HG03175 (cell line): ENCODE data around the gene MGST2.

Experiments used
- ATAC-seq: cut with Tn5 transposase; IDR thresholded peaks from one replicate; pipeline ENCODE4 v1.9.1; 2021; ENCODE audit warnings: mild to moderate bottlenecking, moderate library complexity; ENCODE audit not compliant: unreplicated experiment

MGST2 gene

DNA sequence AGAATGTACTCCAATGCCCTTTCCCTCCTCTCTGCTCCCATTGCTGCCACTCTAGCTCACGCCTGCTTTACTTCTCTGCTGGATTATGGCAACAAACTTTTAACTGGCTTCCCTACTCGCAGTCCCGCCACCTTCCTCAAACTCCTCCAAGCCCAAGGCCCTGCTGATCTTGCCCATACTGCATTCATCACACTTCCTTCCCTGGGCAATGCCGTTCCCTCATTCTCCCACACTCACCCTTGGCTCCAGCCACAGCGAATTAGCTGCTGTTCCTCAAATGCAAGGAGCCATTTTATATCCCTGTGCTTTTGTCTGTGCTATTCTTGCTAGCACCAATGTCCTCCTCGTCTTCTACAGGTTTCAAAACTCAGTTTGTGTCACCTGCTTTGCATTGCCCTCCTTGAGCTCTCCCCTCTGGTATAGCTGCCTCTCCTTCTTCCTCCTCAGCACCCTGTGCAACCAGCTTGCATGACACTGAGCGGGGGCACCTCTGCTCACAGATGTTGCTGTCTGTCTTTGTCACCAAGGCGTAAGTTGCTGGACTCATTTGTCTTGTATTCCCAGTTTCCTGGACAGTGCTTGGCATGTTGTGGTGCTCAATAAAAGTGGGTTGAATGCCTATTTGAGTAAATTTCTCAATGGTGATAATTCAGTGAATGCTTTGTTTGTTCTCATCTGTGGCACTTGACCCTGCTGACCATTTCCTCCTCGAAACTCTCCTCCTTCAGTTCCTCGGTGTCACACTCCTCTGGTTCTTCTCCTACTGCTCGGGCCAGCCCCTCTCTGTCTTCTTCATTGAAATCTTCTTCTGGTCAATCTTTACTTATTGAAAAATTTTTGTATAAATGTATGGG, 22.4 kb upstream of the MGST2 start:
- ATAC-seq, result no peak

DNA sequence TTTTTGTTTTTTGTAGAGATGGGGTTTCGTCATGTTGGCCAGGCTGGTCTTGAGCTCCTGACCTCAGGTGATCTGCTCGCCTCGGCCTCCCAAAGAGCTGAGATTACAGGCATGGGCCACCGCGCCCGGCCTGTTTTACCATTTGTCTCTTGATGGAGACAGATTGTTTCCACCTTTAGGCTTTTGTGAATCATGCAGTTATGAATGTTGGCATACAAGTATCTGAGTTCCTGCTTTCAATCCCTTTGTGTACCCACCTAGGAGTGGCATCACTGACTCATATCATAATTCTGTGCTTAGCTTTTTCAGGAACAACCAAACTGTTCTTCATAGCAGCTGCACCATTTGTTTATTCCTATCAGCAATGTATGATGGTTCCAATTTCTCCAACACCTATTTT, 20.2 kb upstream of the MGST2 start:
- ATAC-seq, result no peak

DNA sequence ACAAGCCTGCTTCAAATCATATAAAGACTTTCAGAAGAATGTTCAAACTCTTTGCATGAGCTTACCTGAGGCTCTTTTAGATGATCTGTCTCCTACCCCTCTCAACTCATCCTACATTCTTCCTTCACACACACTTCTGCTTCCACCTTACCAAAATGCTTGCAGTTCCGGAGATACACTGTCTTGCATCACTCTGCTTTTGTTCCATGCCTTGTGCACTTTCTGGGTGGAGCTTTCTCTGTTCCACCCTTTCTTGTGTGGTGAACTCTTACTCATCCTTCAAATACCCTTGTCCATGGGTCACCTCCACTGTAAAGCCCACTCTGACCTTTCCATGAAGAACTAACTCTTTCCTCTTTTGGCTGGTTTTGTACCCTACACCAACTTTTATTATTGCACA, 18.4 kb upstream of the MGST2 start:
- no peak for ATAC-seq

DNA sequence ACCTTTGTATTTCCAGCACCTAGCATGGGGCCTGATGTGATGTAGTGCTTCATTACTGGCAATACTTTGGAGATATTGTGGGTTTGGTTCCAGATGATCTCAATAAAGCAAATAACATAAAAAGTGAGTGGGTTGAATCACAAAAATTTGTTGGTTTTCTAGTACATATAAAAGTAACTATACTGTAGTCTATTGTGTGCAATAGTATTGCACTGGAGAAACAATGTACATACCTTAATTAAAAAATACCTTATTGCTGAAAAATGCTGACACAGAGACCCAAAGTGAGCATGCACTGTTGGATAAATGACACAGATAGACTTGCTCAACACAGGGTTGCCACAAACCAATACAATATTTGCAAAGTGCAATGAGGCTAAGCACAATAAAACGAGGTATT, 17.7 kb upstream of the MGST2 start:
- ATAC-seq, result no peak

DNA sequence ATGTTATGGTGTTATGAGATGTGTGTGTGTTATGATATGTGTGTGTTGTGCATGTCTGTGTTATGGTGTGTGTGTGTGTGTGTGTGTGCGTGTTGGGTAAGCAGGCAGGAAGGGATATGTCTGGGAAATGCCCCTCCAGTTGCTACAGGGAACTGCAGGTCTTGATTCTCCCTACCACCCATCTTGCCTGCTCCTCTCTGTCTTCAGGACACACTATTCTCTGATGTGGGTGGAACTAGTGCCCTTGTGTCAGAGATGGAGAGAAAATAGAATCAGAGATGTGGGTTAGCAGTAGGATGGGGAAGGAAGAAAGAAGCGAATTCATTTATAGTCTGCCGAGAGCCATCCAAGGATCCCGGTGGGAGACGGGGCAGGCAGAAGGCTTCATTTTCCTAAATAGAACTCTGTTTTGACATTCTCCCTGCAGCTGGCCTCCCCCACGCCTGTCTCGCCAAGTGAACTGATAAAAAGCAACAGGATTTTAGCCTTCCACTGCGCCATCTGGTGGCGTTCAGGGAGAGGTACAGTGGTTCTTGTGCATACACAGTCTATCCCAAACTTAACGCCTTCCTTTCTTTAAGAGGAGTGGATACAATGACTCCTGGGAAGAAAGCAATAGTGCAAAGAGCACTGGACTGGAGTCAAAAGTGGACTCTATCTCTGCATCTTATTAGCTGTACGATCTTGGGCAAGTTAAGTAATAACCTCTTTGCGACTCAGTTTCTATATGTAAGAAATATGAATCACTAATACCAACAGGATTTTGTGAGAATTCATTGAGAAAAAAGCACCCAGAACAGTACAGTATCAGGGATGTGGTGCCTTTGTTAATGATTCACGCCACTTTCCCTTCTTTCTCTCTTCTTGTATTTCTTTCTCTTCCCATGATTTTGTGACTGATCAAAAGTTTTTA, 14.1 kb upstream of the MGST2 start:
- peak; percentile 85 for ATAC-seq

DNA sequence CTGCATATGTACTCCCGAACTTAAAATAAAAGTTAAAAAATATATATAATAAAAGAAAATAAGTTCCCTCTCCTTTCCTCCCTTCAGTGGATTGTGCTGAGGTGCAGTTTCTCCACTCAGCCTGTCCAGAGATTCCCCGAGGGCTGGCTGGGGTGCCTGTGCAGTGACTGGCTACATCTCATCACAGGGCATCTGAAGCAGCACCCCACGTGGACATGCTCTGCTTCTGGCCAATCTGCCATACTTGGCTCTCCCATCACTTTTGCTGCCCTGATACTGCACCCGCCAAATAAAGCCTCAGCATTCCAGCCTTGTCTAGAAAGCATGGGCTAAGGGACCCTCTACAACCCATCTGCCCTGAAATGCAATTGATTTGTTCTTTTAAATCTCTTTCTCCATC, 11.1 kb upstream of the MGST2 start:
- no peak for ATAC-seq

DNA sequence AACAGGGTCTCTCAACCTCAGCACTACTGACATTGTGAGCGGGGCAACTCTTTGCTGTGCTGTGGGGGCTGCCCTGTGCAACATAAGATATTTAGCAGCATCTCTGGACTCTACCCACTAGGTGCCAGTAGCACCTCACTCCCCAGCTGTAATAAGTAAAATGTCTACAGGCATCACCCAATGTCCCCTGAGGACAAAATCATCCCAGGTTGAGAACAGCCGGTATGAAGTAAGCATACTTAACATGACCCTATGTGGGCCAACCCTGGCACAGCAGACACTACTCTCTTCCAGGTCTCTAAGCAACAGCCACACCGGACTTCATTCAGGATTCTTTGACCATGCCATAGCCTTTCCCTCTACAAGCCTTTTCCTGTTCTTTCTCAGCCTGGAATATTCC, 10.5 kb upstream of the MGST2 start:
- ATAC-seq, result no peak

DNA sequence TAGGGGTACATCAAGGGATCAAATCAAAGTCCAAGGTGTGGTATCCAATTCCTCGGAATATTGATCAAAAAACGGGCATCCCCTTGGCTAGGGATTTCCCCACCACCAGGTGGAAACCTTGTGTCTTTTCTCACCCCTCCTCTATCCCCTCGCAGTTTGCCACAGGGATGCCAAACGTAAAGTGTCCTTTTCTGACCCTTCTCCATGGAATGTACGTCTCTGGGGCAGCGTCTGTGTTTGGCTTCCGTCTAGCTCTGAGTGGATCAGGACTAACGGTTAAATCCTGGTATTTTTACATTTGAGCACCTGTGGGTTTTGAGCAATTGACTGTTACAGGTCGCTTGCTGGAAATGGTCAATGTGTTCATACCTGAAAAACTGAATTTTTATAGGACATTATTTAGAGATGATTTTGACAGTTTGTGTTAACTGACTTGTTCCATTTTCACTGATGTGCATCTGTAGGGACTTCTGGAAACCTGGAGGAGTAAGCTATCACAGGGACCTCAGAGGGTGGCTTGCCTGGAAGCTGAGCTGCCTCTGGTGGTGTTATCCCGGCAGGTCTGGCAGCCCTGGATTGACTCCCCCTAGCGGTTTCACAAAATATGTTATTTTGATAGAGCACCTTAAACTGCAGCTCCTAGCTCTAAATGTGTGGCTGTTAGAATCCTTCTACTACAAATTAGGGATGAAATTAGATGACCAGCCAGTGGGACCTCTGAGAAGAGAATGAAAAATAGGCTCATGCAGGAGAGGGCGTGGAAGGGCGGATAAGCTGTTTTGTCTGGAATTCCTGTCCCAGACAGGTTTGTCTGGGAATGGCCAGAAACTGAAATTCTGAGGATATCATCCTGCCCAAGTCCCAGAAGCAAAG, 8.8 kb upstream of the MGST2 start:
- ATAC-seq, result peak; percentile 78

DNA sequence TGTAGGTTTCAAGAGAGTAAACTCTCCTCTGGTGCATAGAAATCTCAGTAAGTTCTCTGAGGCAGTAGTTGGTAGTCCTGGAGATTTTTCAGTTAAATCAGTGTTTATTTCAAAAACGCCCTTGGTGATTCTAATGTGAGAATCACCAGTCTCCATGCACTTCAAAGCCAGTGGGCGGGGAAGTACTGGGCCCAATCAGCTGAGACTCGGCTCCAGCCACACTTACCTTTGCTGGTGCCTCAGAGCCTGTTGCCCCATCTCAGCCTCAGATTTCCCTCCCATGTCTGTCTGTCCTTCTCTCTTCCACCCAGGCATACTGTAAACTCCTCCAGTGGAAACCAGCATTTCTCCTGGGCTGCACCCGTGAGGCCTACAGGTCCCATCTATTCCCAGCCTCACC, 7.4 kb upstream of the MGST2 start:
- no peak for ATAC-seq

DNA sequence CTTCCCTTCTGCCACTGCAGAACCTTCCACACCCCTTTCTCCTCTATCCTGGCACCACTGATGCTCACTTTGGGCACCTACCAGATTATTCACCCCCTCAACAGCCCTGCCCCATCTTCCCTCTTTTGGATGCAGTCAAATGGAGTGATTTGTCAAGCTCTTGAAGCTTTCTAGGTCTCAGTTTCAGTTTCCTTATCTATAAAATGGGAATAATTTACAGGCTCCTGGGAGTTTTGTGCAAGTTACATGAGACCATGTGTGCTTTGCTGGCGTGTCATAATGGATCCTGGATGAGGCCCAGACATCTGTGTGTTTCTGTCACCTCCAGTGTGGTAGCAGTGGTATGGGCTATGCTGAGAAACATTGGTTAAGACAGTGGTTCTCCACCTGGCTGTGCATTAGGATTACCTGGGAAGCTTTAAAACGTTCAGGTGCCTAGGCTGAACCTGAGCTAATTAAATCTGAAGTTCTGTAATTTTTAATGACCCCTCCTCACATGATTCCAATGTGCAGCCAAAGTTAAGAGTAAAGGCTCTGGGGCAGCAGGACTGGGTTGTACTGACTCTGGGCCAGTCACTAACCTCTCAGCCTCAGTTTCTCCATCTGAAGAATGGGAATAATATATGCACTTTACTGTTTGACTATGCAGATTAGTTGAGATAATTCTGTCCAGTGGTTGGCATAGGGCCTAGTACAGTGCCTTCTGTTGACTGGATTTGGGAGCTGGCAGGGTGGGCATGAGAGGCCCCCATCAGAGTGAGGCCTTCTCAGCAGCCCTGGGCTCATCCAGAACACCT, 6.8 kb upstream of the MGST2 start:
- no peak for ATAC-seq

DNA sequence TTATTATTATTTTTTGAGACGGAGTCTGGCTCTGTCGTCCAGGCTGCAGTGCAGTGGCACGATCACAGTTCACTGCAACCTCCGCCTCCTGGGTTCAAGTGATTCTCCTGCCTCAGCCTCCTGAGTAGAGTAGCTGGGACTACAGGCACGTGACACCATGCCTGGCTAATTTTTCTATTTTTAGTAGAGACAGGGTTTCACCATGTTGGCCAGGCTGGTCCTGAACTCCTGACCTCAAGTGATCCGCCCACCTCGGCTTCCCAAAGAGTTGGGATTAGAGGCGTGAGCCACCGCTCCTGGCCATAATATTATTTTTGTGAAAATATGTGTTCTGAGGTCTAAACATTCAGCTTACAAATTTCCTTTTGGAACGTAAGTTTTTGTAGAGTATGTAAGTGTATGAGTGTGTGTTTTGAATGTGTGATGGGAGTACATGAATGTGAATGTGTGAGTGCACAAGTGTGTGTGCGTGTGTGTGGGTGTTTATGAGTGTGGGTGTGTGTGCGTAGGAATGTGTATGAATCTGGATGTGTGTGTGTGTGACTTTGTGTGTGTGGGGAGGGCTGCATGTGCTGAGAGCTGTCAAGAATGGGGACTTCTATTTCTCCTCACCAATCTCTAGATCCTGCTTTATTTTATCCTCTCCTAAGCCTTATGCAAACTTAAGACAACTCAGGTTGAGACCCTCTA, 5.7 kb upstream of the MGST2 start:
- ATAC-seq, result no peak

DNA sequence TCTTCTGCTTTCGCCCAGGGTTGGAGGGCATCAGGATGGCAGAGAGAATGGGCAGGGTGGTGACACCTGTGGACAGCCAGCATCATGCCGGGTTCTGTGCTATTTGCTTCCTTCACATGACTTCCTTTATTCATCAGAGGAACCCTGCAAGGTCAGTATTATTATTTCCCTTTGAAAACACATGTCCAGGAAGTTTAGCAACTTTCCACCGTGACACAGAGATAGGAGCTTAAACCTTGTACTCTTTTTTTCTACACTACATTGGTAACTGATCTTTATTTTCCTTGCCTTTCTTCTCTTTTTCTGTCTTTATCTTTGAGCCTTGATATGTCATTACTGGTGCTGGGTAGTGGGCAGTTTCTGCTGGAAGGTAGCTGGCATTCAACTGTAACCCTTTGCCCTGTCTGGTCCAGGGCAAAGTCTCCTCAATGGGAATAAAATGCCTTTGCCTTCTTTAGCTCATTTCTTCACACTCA, 5.0 kb upstream of the MGST2 start:
- ATAC-seq, result no peak

DNA sequence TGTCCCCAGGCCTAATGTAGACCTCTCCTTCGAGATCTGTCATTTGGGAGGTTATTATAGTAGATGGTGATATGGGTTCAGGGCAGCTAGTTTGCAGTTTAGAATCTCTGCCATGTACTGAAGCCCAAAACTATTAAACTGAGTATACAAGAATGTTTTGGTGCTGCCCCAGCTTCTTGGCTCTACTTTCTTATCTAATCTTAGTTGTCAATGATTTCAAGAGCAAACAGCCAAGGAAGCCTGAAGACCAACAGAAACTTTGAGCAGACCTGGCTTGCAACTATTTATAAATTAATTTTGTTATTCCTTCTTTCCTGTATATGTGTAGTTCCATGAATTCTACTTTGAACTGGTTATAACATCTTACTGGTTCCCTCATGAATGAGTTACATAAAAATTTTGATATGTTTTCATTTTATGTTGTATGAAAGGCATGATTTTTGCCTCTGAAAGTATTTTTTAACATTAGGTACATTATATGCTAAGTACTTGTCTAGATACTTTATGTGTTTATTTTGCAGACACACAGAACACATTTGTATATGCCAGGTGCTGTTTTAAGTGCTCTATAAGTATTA, 2.0 kb upstream of the MGST2 start:
- no peak for ATAC-seq

DNA sequence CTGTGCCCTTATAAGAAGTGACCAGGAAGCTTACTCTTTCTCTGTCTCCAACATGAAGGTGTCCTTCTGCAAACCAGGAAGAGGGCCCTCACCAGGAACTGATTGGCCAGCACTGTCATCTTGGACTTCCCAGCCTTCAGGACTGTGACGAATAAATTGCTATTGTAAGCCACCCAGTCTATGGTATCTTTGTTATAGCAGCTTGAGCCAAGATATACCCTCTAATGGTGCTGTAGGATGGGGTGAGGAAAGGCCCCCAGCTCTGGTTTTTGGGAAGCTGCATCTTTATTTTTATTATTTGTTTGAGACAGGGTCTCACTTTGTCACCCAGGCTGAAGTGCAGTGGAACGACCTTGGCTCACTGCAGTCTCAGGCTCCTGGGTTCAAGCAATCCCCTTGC, 1.2 kb upstream of the MGST2 start:
- ATAC-seq, result no peak

DNA sequence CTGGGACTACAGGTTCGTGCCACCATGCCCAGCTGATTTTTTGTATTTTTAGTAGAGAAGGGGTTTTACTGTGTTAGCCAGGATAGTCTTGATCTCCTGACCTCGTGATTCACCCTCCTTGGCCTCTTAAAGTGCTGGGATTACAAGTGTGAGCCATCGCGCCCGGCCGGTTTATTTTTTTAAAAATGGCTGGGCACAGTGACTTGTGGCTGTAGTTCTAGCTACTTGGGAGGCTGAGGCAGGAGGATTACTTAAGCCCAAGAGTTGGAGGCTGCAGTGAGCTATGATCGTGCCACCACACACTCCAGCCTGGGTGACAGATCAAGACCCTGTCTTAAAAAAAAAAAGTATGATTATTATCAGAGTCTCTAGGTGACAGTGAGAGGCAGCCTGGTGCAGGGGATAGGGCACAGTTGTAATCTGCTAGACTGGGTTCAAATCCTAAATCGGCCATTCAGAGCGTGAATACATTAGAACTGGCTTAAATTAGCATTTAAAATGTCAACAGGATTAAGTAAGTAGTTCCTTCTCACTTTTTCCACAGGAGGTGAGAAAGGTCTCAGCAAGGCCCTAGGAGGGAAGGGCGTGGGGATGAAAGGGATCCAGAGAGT, 435 bp upstream of the MGST2 start:
- peak; percentile 0 for ATAC-seq

DNA sequence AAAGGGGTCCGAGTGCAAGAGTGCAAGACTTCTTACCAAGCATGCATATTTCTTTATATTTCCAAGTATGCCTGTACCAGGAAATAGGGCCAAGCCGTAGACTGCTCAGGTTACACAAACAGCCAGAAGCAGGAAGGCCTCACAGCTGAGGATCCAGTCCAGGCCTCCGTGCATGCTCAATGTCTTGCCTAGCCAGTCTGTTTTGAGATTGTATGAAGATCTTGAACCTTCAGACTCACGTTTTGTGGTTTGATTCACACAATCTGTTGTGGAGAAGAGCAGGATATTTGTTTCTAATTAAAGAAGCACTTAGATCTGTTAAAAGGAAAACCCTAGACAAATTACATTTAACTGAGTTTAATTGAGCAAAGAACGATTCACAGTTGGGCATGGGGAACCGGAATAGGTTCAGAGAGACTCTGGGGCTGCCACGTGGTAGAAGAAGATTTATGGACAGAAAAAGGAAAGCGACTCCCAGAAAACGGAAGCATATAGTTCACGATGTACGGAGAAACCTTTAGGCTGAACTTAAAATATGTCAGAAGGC, 1.2 kb downstream of the MGST2 start:
- no peak for ATAC-seq

DNA sequence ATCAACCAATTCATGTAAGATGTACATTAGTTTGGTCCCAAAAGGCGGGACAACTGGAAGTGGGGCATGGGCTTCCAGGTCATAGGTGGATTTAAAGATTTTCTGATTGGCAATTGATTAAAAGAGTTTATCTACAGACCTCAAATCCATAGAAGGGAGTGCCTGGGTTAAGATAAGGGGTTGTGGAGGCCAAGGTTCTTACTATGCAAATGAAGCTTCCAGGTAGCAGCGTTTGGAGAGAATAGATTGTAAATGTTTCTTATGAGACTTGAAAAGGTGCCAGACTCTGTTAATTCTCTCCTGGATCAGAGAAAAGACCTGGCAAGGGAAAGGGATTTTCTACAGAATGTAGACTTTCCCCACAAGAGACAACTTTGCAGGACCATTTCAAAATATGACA, 2.4 kb downstream of the MGST2 start:
- ATAC-seq, result no peak

DNA sequence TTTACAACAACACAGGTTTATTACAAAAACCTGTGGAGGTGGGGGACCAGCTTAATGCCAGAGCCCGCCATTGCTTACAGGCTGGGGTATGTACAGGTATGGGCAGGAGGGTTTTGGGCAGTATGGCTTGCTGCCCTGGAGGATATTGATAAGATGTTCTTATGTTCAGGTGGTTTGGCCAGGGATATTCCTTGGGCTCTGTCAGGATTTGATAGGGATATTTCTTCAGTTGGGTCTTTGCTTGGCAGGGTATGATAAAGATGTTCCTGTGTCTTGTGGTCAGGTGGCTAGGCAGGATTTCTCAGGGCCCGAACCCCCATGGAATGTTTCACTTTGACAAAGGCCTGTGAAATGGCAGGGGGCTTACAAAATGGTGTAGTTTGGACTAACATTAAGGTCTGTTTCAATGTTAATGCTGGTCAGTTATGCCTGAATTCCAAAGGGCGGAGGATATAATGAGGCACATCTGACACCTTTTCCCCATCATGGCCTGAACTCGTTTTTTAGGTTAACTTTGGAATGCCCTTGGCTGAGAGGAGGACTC, 3.1 kb downstream of the MGST2 start:
- no peak for ATAC-seq
